D721Med (cell line): ENCODE data around the gene PPIC.

Source experiments
- DNase-seq: peaks from one replicate; pipeline ENCODE4 v3.0.0; 2011; ENCODE audit warnings: low spot score; ENCODE audit not compliant: insufficient read length
- FAIRE-seq: peaks from 2 replicates; lab custom pipeline; 2011; peaks lifted over from hg19 to GRCh38; lab: Jason Lieb, UNC
- TF ChIP-seq, protein P1 (sequence below): IDR thresholded peaks from 2 replicates; pipeline ENCODE4 v1.5.1; 2012; ENCODE audit warnings: mild to moderate bottlenecking, control low read depth; ENCODE audit not compliant: insufficient read depth; ENCODE audit errors: missing control alignments

Gene PPIC

GRCh38 chr5:123036391-123037103 lies at the start of gene PPIC:
PPIC (minus strand) TSS chr5:123036725; CDS start chr5:123036625, 100 bp downstream.
- FAIRE-seq (no peak), DNase-seq (peak; percentile 49)
- TF ChIP-seq, protein P1, sequence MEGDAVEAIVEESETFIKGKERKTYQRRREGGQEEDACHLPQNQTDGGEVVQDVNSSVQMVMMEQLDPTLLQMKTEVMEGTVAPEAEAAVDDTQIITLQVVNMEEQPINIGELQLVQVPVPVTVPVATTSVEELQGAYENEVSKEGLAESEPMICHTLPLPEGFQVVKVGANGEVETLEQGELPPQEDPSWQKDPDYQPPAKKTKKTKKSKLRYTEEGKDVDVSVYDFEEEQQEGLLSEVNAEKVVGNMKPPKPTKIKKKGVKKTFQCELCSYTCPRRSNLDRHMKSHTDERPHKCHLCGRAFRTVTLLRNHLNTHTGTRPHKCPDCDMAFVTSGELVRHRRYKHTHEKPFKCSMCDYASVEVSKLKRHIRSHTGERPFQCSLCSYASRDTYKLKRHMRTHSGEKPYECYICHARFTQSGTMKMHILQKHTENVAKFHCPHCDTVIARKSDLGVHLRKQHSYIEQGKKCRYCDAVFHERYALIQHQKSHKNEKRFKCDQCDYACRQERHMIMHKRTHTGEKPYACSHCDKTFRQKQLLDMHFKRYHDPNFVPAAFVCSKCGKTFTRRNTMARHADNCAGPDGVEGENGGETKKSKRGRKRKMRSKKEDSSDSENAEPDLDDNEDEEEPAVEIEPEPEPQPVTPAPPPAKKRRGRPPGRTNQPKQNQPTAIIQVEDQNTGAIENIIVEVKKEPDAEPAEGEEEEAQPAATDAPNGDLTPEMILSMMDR = no peak

DNA sequence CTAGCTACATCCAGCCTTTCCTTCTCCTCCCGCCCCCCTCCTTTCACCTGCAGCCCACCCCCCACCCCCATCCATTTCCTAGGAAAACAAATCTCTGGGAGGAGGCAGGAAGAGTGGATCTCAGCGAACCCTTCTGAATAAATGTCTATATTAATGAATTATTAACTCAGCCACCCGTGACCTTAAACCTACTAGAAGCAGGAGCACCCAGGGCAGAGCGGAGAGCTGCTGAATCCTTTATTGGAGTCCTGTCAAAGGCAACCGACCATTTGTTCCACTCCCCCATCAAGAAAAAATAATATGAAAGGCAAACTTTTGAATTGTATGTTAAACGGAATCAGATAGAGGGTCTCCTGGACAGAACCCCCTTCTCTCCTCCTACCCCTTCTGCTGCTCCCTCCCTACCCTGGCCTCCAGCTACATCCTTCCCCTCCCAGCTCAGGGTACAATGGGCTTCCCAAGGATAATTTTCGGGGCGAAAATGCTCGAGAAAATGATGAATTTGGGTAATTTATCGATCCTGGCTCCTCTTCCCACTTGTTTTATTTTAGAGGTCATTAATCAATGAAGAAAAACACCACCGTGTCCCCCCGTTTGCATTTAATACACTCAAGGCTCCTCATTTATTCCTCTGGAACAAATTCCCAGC lies 49.2 kb upstream of the PPIC start:
- TF ChIP-seq, protein P1 = no peak
- DNase-seq (no peak), FAIRE-seq (no peak)

DNA sequence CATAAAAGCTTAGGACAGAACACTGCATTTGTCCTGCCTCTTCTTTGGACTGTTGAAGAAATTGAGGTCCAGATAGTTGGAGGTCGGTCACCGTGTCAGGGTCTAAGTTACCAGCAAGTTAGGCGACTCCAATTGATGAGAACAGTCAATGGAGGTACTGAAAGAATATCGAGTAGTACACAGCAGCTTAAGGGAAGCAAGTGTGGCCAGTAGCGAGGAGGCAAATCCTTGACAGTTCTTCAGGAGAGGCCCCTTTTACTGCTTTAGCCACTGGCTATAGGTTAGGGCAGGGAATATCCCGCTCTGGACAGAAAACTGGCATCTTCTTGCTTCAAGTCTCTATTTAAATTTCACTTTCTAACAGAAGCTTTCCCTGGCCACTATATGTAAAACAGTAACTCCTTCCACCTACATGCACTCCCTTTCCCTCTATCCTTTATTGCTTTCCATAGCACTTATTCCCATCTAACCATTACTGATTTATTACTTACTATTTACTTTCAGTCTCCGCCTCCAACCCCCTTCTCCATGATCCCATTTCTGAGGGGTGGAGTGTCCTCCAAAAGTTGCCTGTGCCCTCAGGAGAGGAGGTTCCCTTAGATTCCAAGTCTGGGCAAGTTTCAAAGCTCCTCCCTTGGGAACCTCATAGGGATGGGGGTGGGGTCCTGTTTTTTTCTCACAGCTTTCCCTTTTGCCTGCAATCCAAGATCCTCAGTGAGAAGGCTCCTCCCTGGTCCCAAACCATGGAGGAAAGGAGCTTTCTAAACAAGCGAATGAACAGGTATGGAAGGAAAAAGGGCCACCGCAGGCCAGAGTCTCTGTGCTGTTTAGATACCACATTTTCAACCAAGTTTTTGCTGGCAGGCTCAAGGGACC lies 48.4 kb upstream of the PPIC start:
- DNase-seq = no peak
- TF ChIP-seq, protein P1 = no peak
- FAIRE-seq = no peak

GRCh38 chr5:123083298-123083697 lies 46.8 kb upstream of the PPIC start:
- FAIRE-seq = no peak
- TF ChIP-seq, protein P1 = no peak
- no peak for DNase-seq

GRCh38 chr5:123080215-123080614 lies 43.7 kb upstream of the PPIC start:
- TF ChIP-seq, protein P1 = no peak
- FAIRE-seq (no peak), DNase-seq (no peak)

- DNase-seq (no peak), FAIRE-seq (no peak)
- TF ChIP-seq, protein P1 = no peak
Measured at GRCh38 chr5:123075521-123076163, 39.1 kb upstream of the PPIC start.
